ENCODE results near the gene ARMH3.

GRCh38 chr10:101845893-101846292 lies 210.1 kb downstream of the ARMH3 start:
- TF ChIP-seq POLR2A (IDR thresholded peaks at IDR 0.05; ENCODE audit: low read depth) (no peak), EP300 (IDR thresholded peaks at IDR 0.05) (no peak), POLR2AphosphoS5 (IDR thresholded peaks at IDR 0.05) (no peak)
- TF ChIP-seq, protein P1, sequence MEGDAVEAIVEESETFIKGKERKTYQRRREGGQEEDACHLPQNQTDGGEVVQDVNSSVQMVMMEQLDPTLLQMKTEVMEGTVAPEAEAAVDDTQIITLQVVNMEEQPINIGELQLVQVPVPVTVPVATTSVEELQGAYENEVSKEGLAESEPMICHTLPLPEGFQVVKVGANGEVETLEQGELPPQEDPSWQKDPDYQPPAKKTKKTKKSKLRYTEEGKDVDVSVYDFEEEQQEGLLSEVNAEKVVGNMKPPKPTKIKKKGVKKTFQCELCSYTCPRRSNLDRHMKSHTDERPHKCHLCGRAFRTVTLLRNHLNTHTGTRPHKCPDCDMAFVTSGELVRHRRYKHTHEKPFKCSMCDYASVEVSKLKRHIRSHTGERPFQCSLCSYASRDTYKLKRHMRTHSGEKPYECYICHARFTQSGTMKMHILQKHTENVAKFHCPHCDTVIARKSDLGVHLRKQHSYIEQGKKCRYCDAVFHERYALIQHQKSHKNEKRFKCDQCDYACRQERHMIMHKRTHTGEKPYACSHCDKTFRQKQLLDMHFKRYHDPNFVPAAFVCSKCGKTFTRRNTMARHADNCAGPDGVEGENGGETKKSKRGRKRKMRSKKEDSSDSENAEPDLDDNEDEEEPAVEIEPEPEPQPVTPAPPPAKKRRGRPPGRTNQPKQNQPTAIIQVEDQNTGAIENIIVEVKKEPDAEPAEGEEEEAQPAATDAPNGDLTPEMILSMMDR (IDR thresholded peaks at IDR 0.05), result no peak

Data from esophagus muscularis mucosa (tissue), 4 donors.